Vagina (tissue), 2 donors: ENCODE results near the gene POFUT1.

Source experiments
- CTCF ChIP-seq, 3 experiments: fragments of 450-650 bp in 2 of 3; fragments of 200-600 bp in 1 of 3; sonication (generic) in 1 of 3; IDR thresholded peaks; one replicate each; pipeline ENCODE4 v1.5.1; 2017 to 2019; ENCODE audit warnings: antibody characterized with exemption in 3 of 3, mild to moderate bottlenecking in 2 of 3, moderate library complexity in 2 of 3
- POLR2A ChIP-seq, 2 donors: fragments of 450-650 bp; IDR thresholded peaks; one replicate each; pipeline ENCODE4 v1.6.1; 2017; ENCODE audit warnings: antibody characterized with exemption in 2 of 2, mild to moderate bottlenecking in 2 of 2, moderate library complexity in 2 of 2
- POLR2AphosphoS5 ChIP-seq, 2 donors: sonication (generic); formaldehyde crosslinking; IDR thresholded peaks; one replicate each; pipeline ENCODE4 v1.9.0; 2017; ENCODE audit warnings: antibody characterized with exemption in 2 of 2, mild to moderate bottlenecking in 2 of 2, low read depth in 1 of 2; ENCODE audit not compliant: insufficient read depth in 1 of 2

DNA sequence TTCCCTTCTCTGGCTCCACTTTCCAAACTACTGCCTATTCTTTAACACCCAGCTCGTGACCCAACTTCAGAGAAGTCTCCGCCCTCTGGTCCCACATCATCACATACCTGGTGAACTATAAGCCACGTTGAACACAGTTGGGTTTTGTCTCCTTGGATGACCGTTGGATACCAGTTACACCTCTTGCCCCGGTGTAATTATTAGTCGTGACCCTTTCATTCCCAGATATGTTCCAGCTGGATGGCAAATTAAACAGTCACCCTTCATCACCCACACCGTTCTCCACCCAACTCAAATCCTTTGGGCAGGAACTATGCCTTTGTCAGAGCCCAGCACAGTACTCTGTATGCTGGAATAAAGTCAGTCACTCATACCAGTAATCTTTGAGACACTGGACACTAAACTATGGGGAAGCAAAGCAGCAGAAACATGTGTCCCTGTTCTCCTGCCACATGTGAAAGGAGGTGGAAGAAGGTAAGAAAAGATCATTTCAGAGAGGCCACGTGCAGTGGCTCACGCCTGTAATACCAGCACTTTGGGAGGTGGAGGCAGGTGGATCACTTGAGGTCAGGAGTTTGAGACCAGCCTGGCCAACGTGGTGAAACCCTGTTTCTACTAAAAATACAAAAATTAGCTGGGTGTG is 22.6 kb upstream of the POFUT1 start:
- TF ChIP-seq POLR2A (IDR thresholded peaks at IDR 0.05) (no peak), CTCF (IDR thresholded peaks at IDR 0.05) (no peak), POLR2AphosphoS5 (IDR thresholded peaks at IDR 0.05; ENCODE audit: insufficient read depth in 1 of 2, low read depth in 1 of 2) (no peak)
